Measurements from ENCODE around the gene GEMIN4.

Gene GEMIN4

DNA sequence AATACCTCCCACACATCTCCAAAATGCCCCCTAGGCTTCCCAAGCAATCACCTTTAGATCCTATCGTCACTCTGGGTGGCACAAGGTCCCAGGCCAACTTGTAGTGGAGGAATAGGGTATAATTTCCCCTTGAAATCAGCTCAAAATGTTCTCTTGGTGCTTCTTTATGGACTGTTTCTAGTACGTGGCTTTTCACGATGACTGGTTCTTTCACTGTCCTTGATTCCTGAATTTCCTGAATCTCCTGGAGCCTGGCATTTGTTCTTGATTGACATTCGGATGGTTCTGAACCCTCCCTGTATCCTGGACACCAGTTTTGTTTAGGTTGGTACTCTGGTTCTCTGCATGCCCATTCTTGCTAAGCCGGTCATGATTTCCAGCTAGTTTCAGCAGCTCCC lies 30.5 kb downstream of the GEMIN4 start:
- no peak for TF ChIP-seq EZH2phosphoT487 (IDR thresholded peaks at IDR 0.05; ENCODE audit: low read depth)
- TF ChIP-seq, protein P1, sequence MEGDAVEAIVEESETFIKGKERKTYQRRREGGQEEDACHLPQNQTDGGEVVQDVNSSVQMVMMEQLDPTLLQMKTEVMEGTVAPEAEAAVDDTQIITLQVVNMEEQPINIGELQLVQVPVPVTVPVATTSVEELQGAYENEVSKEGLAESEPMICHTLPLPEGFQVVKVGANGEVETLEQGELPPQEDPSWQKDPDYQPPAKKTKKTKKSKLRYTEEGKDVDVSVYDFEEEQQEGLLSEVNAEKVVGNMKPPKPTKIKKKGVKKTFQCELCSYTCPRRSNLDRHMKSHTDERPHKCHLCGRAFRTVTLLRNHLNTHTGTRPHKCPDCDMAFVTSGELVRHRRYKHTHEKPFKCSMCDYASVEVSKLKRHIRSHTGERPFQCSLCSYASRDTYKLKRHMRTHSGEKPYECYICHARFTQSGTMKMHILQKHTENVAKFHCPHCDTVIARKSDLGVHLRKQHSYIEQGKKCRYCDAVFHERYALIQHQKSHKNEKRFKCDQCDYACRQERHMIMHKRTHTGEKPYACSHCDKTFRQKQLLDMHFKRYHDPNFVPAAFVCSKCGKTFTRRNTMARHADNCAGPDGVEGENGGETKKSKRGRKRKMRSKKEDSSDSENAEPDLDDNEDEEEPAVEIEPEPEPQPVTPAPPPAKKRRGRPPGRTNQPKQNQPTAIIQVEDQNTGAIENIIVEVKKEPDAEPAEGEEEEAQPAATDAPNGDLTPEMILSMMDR (IDR thresholded peaks at IDR 0.05; ENCODE audit: low read depth, low read length): no peak
- Histone ChIP-seq H3K27me3 (ENCODE audit: low read depth, low read length) (no peaks in the 10 kb centered on the region), H3K27ac (ENCODE audit: low read length) (no peak overlapping the region), H3K9ac (ENCODE audit: low read length) (no peak overlapping the region), H3K79me2 (ENCODE audit: low read length) (no peaks in the 10 kb centered on the region), H3K4me3 (ENCODE audit: low read length) (no peak overlapping the region), H3K9me3 (ENCODE audit: insufficient read depth, low read length) (no peaks in the 10 kb centered on the region), H3K4me2 (ENCODE audit: low read length) (no peak overlapping the region), H3K36me3 (replicated peaks; ENCODE audit: low read depth, low read length) (no peaks in the 10 kb centered on the region), H4K20me1 (ENCODE audit: insufficient read depth, low read length) (no peaks in the 10 kb centered on the region), H2AFZ (ENCODE audit: low read depth, low read length) (no peak overlapping the region), H3K4me1 (ENCODE audit: low read length) (no peaks in the 10 kb centered on the region)

DNA sequence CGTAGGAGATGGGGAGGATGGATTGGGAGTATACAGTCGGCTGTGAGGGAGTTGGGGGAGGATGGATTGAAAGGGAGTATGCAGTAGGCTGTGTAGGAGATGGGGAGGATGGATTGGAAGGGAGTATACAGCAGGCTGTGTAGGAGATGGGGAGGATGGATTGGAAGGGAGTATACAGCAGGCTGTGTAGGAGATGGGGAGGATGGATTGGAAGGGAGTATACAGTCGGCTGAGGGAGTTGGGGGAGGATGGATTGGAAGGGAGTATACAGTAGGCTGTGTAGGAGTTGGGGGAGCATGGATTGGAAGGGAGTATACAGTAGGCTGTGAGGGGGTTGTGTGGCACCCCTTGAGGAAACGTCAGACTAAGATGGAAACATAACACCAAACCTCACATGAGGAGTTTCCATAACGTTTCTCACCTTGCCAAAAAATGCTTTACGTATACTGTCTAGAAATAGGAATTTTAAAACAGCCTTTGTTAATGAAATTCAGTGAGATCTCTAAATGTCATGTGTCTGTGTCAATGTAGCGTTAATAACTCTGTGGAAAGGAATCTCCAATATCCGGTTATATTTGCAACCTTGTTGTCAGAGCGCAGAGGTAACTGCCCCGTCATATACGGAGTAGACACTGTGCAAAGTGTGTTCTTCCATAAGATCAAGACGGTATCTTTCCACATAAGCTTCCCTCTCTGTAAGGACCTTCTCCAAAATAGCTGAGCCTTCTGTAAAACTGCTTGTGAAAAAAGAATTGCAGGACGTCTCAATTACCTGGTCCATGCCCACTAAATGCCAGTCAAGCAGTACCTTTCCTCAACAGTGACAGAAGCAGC lies 31.1 kb downstream of the GEMIN4 start:
- TF ChIP-seq EZH2phosphoT487 (IDR thresholded peaks at IDR 0.05; ENCODE audit: low read depth): no peak
- TF ChIP-seq, protein P1 (IDR thresholded peaks at IDR 0.05; ENCODE audit: low read depth, low read length): no peak
- Histone ChIP-seq H3K9me3 (ENCODE audit: insufficient read depth, low read length) (no peaks in the 10 kb centered on the region), H4K20me1 (ENCODE audit: insufficient read depth, low read length) (no peaks in the 10 kb centered on the region), H3K27me3 (ENCODE audit: low read depth, low read length) (no peaks in the 10 kb centered on the region), H2AFZ (ENCODE audit: low read depth, low read length) (no peak overlapping the region), H3K4me1 (ENCODE audit: low read length) (no peaks in the 10 kb centered on the region), H3K27ac (ENCODE audit: low read length) (no peak overlapping the region), H3K36me3 (replicated peaks; ENCODE audit: low read depth, low read length) (no peaks in the 10 kb centered on the region), H3K4me3 (ENCODE audit: low read length) (no peak overlapping the region), H3K4me2 (ENCODE audit: low read length) (no peak overlapping the region), H3K9ac (ENCODE audit: low read length) (no peak overlapping the region), H3K79me2 (ENCODE audit: low read length) (peaks cover 3% of the 10 kb centered on the region; the same call in 1 of the 2 replicates)

DNA sequence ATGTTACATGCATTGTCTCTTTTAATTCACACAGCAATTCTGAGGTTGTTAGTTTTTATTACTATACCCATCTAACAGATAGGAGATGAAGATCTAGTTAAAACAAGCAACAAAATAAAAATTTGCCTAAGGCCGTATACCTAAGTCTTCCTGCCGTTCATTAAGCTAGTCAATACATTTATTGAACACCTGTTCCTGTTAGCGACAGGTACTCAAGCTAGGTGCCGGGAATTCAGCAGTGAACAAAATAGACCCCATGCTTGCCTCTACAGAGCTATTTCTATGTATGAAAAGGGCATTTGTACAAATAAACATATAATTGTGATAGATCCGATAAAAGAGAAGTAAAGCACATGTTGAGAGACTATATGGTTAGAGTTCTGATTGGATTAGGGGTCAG lies 34.0 kb downstream of the GEMIN4 start:
- Histone ChIP-seq H3K4me1 (ENCODE audit: low read length) (no peaks in the 10 kb centered on the region; the same call in 1 of the 2 replicates), H2AFZ (ENCODE audit: low read depth, low read length) (no peak overlapping the region), H3K4me2 (ENCODE audit: low read length) (no peak overlapping the region), H3K27ac (ENCODE audit: low read length) (no peak overlapping the region), H3K9ac (ENCODE audit: low read length) (no peak overlapping the region), H3K79me2 (ENCODE audit: low read length) (peaks cover 19% of the 10 kb centered on the region), H4K20me1 (ENCODE audit: insufficient read depth, low read length) (no peaks in the 10 kb centered on the region), H3K9me3 (ENCODE audit: insufficient read depth, low read length) (no peaks in the 10 kb centered on the region), H3K27me3 (ENCODE audit: low read depth, low read length) (no peaks in the 10 kb centered on the region), H3K36me3 (replicated peaks; ENCODE audit: low read depth, low read length) (no peaks in the 10 kb centered on the region), H3K4me3 (ENCODE audit: low read length) (no peak overlapping the region)
- TF ChIP-seq, protein P1 (IDR thresholded peaks at IDR 0.05; ENCODE audit: low read depth, low read length): no peak
- TF ChIP-seq EZH2phosphoT487 (IDR thresholded peaks at IDR 0.05; ENCODE audit: low read depth): no peak

DNA sequence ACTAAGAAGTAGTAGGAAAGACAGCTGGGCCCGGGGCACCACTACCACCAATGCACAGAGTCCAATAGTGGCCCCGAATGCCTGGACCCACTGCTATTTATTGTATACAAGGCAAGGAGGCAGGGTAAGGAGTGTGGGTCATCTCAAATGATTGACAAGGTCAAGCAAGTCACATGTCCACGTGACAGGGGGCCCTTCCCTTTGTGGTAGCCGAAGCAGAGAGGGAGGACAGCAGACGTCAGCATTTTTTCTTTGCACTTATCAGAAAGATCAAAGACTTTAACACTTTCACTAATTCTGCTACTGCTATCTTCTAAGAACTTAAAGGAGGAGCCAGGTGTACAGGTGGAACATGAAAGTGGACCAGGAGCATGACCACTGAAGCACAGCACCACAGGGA lies 43.9 kb downstream of the GEMIN4 start:
- H3K36me3 ChIP-seq (replicated peaks; ENCODE audit: low read depth, low read length): no peaks in the 10 kb centered on the region
- H3K9ac ChIP-seq (ENCODE audit: low read length): no peak overlapping the region
- TF ChIP-seq EZH2phosphoT487 (IDR thresholded peaks at IDR 0.05; ENCODE audit: low read depth): no peak
- TF ChIP-seq, protein P1 (IDR thresholded peaks at IDR 0.05; ENCODE audit: low read depth, low read length): no peak
- no peaks in the 10 kb centered on the region for H4K20me1 ChIP-seq (ENCODE audit: insufficient read depth, low read length)
- no peak overlapping the region for H3K4me3 ChIP-seq (ENCODE audit: low read length)
- no peak overlapping the region for H2AFZ ChIP-seq (ENCODE audit: low read depth, low read length)
- no peaks in the 10 kb centered on the region for H3K27me3 ChIP-seq (ENCODE audit: low read depth, low read length)
- H3K4me1 ChIP-seq (ENCODE audit: low read length): no peaks in the 10 kb centered on the region
- H3K27ac ChIP-seq (ENCODE audit: low read length): no peak overlapping the region
- H3K9me3 ChIP-seq (ENCODE audit: insufficient read depth, low read length): no peaks in the 10 kb centered on the region
- H3K4me2 ChIP-seq (ENCODE audit: low read length): no peak overlapping the region
- peaks cover 17% of the 10 kb centered on the region for H3K79me2 ChIP-seq (ENCODE audit: low read length)
